ENCODE data around the gene RMC1.

GRCh38 chr18:23539911-23540525, 36.7 kb downstream of the RMC1 start:
- TF ChIP-seq NR2F2 (IDR thresholded peaks at IDR 0.05) (no peak), CTCF (IDR thresholded peaks at IDR 0.05; ENCODE audit: low read depth, low read length, missing input control) (no peak), FOXA1 (IDR thresholded peaks at IDR 0.05) (no peak), MAX (IDR thresholded peaks at IDR 0.05) (no peak), REST (IDR thresholded peaks at IDR 0.05) (no peak), YY1 (IDR thresholded peaks at IDR 0.05) (no peak), GABPA (IDR thresholded peaks at IDR 0.05 in 1 of 2, conservative IDR thresholded peaks at IDR 0.05 in 1 of 2) (no peak), RAD21 (IDR thresholded peaks at IDR 0.05) (no peak), HNF4G (IDR thresholded peaks at IDR 0.05) (no peak), EGR1 (IDR thresholded peaks at IDR 0.05; ENCODE audit: low read depth in 2 of 2) (no peak), SP1 (IDR thresholded peaks at IDR 0.05) (no peak)
